Adrenal gland (tissue), 12 donors: ENCODE measurements around the gene SZRD1. TPM values are rescaled to one million over a fixed set of nuclear protein-coding genes. Genes with fewer than 3 reads are reported as not detected.
"Not testable (repeated sequence)": the region's sequence is repeated elsewhere in the genome, so short reads cannot be mapped to it uniquely, and the experiment has no call there.

ENCODE experiments used
- DNase-seq, 7 donors: peaks; one replicate each; pipeline ENCODE4 v3.0.0-alpha.2; 2019 to 2020
- H3K27ac ChIP-seq, 5 donors: fragments of 200-600 bp; sonication (generic) in 4 of 5; 1 replicate in 3 of 5; 2 replicates in 2 of 5; pipeline versions ENCODE4 v1.5.1 to v1.8.0; 2016 to 2020; ENCODE audit warnings: mild to moderate bottlenecking in 1 of 5
- H3K27me3 ChIP-seq: fragments of 200-600 bp; 2 replicates; pipeline ENCODE4 v1.8.0; 2021
- H3K36me3 ChIP-seq, 2 donors: fragments of 200-600 bp; replicated peaks in 1 of 2; 1 replicate in 1 of 2; 2 replicates in 1 of 2; pipeline versions ENCODE4 v1.5.1 to v1.8.0; 2018 to 2022
- H3K4me1 ChIP-seq, 2 donors: fragments of 200-600 bp; replicated peaks in 1 of 2; 1 replicate in 1 of 2; 2 replicates in 1 of 2; pipeline versions ENCODE4 v1.5.1 to v1.8.0; 2018 to 2021
- H3K4me3 ChIP-seq, 4 donors: fragments of 200-600 bp; sonication (generic) in 3 of 4; one replicate each; pipeline ENCODE4 v1.5.1; 2016 to 2018
- H3K9me3 ChIP-seq, 3 donors: fragments of 200-600 bp; sonication (generic) in 1 of 3; replicated peaks in 1 of 3; 1 replicate in 2 of 3; 2 replicates in 1 of 3; pipeline versions ENCODE4 v1.5.1 to v1.8.0; 2016 to 2021
- POLR2A ChIP-seq, 2 donors: fragments of 450-650 bp; IDR thresholded peaks; one replicate each; pipeline ENCODE4 v1.6.1; 2017; ENCODE audit warnings: antibody characterized with exemption in 2 of 2, mild to moderate bottlenecking in 2 of 2, moderate library complexity in 1 of 2
- WGBS, 4 donors: extraction: QIAGEN DNeasy Blood & Tissue Kit in 2 of 4; methylation state at CpG; one replicate each; pipeline versions ENCODE4 v1.1.5 to v1.1.7; 2013 to 2017; 5-methylcytosine and 5-hydroxymethylcytosine counted together
- intact Hi-C, 2 donors: fragments of 100-400 bp; cut with DNase I; formaldehyde crosslinking; loops; one replicate each; pipeline versions ENCODE4 v1.14.1 to v1.15.0; 2022 to 2023
- polyA plus RNA-seq, 3 donors: library from polyadenylated mRNA; stranded (reverse); fragments of 200-250 nt in 2 of 3; fragments of 350-450 nt in 1 of 3; fragmentation: Illumina TruSeq in 1 of 3; extraction: RNeasy Lipid Tissue Mini Kit (QIAGEN cat#74804) in 1 of 3; gene quantifications; one replicate each; pipeline ENCODE4 v1.2.3, GENCODE V29; 2013 to 2014
- total RNA-seq, 9 donors: library from RNA; depleted of rRNA in 4 of 9; stranded (reverse); fragments of >200 nt in 4 of 9; fragments of 120-200 nt in 1 of 9; fragmentation: NEBNext Ultra II Directional in 1 of 9; extraction: Animal tissue kit (Norgen Biotek cat#: 25700) in 1 of 9; gene quantifications; one replicate each; pipeline versions ENCODE4 v1.1.0 to v1.2.4, GENCODE V29; 2013 to 2023
- TF ChIP-seq, protein P1 (sequence below), 6 experiments: fragments of 450-650 bp in 4 of 6; fragments of 200-600 bp in 2 of 6; sonication (generic) in 1 of 6; IDR thresholded peaks; 1 replicate in 5 of 6; 2 replicates in 1 of 6; pipeline versions ENCODE4 v1.5.1 to v1.8.0; 2016 to 2021; ENCODE audit warnings: antibody characterized with exemption in 6 of 6, mild to moderate bottlenecking in 2 of 6, moderate library complexity in 1 of 6
- donor health status: healthy with polysubstance abuse.
- donor health status: Bipolar disorder and iron deficiency.
- donor health status: DM: yes; HTN: yes; CAD: no.
- donor health status: DM: no; HTN: no; CAD: no.
- donor health status: DM: no; HTN: no; CAD: no.
- donor health status: DM: yes; HTN: yes; CAD: no.

SZRD1 gene
- total and polyA plus RNA-seq, 12 donors: 46.8 to 152 (median 89.0) TPM

DNA sequence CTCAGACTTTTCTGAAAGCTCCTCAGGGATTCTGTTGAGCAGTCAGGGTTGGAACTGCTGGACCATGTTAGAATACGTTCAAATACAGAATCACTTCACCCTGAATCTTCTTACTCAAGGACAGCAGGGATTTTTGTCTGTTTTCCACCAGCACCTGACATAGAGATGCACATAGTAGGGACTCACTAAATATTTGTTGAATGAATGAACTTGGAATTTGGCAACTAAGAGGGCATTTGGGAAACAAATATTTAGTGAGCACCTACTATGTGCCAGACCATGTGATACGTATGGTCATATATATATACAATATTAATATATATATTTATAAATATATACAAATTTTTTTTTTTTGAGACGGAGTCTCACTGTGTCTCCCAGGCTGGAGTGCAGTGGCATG is 10.2 kb upstream of the SZRD1 start:
- no peak for DNase-seq
- Histone ChIP-seq H3K27me3 (no peaks in the 10 kb centered on the region), H3K4me1 (peaks cover 0 to 4% of the 10 kb centered on the region in 2 donors), H3K9me3 (no peaks in the 10 kb centered on the region), H3K36me3 (no peaks in the 10 kb centered on the region), H3K27ac (no peak overlapping the region), H3K4me3 (no peak overlapping the region)
- WGBS, 4 donors: 67 to 78% (median 72%) methylated on average over 3 of the region's 3 CpGs
- TF ChIP-seq, protein P1, sequence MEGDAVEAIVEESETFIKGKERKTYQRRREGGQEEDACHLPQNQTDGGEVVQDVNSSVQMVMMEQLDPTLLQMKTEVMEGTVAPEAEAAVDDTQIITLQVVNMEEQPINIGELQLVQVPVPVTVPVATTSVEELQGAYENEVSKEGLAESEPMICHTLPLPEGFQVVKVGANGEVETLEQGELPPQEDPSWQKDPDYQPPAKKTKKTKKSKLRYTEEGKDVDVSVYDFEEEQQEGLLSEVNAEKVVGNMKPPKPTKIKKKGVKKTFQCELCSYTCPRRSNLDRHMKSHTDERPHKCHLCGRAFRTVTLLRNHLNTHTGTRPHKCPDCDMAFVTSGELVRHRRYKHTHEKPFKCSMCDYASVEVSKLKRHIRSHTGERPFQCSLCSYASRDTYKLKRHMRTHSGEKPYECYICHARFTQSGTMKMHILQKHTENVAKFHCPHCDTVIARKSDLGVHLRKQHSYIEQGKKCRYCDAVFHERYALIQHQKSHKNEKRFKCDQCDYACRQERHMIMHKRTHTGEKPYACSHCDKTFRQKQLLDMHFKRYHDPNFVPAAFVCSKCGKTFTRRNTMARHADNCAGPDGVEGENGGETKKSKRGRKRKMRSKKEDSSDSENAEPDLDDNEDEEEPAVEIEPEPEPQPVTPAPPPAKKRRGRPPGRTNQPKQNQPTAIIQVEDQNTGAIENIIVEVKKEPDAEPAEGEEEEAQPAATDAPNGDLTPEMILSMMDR (IDR thresholded peaks at IDR 0.05): no peak
- no peak for TF ChIP-seq POLR2A (IDR thresholded peaks at IDR 0.05)
- intact Hi-C loops: loop anchor here (10.0 kb wide), 3 partner anchors 62 to 272 kb away; no protein-coding TSS in a partner anchor

GRCh38 chr1:16365146-16365498 is 1.9 kb upstream of the SZRD1 start:
- 30 to 43% (median 35%) methylated on average over 3 of the region's 3 CpGs for WGBS, 4 donors
- H3K9me3 ChIP-seq, DNase-seq, H3K27me3 ChIP-seq, H3K4me3 ChIP-seq, intact Hi-C loops, H3K36me3 ChIP-seq: not testable (repeated sequence)
- H3K27ac ChIP-seq: peak overlapping the region in 3 of 5 donors; percentile 4 to 98 (median 57)
- peaks cover 13 to 42% of the 10 kb centered on the region in 2 donors for H3K4me1 ChIP-seq

GRCh38 chr1:16367258-16367967 is 371 bp downstream of the SZRD1 start:
- 0 to 1% (median 0%) methylated on average over 21 to 47 of the region's 47 CpGs for WGBS, 4 donors
- peak; percentile 81 to 90 (median 87) for DNase-seq
- Histone ChIP-seq H3K4me1 (peaks cover 13 to 59% of the 10 kb centered on the region in 2 donors), H3K27me3 (no peaks in the 10 kb centered on the region), H3K27ac (peak overlapping the region; percentile 91 to 99 (median 96)), H3K4me3 (peak overlapping the region; percentile 13 to 91 (median 70)), H3K36me3 (no peaks in the 10 kb centered on the region), H3K9me3 (no peaks in the 10 kb centered on the region)
- intact Hi-C loops: no loop called here
- TF ChIP-seq, protein P1 (IDR thresholded peaks at IDR 0.05): peak in 1 of 6 experiments; percentile 13
- TF ChIP-seq POLR2A (IDR thresholded peaks at IDR 0.05): peak; percentile 78 to 82

GRCh38 chr1:16367968-16368890 is 1.2 kb downstream of the SZRD1 start:
- Histone ChIP-seq H3K4me1 (peaks cover 13 to 66% of the 10 kb centered on the region in 2 donors), H3K27me3 (no peaks in the 10 kb centered on the region), H3K9me3 (no peaks in the 10 kb centered on the region), H3K4me3 (peak overlapping the region in 3 of 4 donors; percentile 67 to 91 (median 74)), H3K27ac (peak overlapping the region; percentile 91 to 99 (median 96)), H3K36me3 (no peaks in the 10 kb centered on the region)
- TF ChIP-seq, protein P1 (IDR thresholded peaks at IDR 0.05): no peak
- peak in 1 of 2 donors; percentile 39 for TF ChIP-seq POLR2A (IDR thresholded peaks at IDR 0.05)
- peak in 2 of 7 donors; percentile 27 to 41 for DNase-seq
- intact Hi-C loops: no loop called here
- WGBS, 4 donors: 1 to 3% (median 2%) methylated on average over 22 to 24 of the region's 24 CpGs
